ENCODE data around the gene TLR3.

TLR3 gene

DNA sequence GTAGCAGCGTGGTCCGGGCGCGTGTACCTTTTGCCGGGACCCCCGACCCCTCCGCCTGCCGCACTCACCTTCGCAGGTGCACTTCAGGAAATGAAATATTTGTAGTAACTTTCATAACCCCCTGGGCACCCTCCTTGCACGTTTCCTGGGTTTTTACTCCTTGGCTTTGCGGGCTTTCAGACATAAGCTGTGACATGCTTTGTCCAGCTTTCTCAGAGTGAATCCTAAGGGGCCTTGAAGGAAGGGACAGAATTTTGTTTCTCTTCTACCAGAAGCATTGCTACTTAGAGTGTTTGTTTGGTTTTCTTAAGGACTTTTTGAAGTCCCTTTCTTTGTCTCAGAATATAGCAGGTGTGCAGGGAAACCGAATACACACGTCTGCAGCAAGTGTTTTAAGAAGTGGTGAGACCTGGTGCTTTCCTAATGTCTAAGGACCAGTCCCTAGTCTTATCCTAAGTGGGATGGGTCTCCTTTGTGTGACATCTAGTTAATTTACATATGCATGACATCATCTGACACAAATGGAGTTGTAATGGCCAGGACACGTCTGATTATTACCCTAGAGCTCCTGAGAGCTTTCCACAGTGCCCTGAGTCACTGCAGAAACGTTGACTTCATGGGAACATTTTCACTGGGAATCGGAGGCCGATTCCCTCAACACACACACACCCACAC lies 36.8 kb downstream of the TLR3 start:
- TF ChIP-seq, protein P1, sequence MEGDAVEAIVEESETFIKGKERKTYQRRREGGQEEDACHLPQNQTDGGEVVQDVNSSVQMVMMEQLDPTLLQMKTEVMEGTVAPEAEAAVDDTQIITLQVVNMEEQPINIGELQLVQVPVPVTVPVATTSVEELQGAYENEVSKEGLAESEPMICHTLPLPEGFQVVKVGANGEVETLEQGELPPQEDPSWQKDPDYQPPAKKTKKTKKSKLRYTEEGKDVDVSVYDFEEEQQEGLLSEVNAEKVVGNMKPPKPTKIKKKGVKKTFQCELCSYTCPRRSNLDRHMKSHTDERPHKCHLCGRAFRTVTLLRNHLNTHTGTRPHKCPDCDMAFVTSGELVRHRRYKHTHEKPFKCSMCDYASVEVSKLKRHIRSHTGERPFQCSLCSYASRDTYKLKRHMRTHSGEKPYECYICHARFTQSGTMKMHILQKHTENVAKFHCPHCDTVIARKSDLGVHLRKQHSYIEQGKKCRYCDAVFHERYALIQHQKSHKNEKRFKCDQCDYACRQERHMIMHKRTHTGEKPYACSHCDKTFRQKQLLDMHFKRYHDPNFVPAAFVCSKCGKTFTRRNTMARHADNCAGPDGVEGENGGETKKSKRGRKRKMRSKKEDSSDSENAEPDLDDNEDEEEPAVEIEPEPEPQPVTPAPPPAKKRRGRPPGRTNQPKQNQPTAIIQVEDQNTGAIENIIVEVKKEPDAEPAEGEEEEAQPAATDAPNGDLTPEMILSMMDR (IDR thresholded peaks at IDR 0.05), result no peak
- Histone ChIP-seq H3K4me1 (peaks cover 0 to 18% (median 12%) of the 10 kb centered on the region in 4 donors), H3K9me3 (no peaks in the 10 kb centered on the region), H3K4me3 (peak overlapping the region; percentile 39 to 73), H3K27me3 (peaks cover 0 to 14% of the 10 kb centered on the region in 2 donors), H3K27ac (no peak overlapping the region), H3K36me3 (no peaks in the 10 kb centered on the region)
- intact Hi-C loops (cut with DNase I; ENCODE audit: low total_unique reads), result no loop called here
- DNase-seq, result no peak

DNA sequence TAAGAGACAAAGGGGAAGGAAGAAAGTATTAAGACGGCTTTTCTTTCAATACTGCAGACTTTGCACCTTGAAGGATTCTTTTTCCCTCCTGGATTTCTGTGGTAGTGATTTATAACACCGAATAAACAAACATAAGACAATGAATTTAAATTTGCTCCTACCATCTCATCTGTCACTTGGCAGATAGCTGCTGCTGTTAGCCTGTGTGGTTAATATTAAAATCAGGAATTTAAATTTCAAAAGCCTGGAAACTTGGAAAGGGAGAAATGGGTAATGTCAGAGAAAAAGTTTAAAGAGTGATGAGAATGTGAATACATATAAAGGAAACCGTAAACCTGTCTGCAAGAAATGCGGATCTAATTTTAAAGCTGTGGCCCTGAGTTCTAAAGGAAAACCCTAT lies 39.0 kb downstream of the TLR3 start:
- peaks cover 0 to 14% of the 10 kb centered on the region in 2 donors for H3K27me3 ChIP-seq
- TF ChIP-seq, protein P1 (IDR thresholded peaks at IDR 0.05), result no peak
- no peaks in the 10 kb centered on the region for H3K36me3 ChIP-seq
- no peak for DNase-seq
- intact Hi-C loops (cut with DNase I; ENCODE audit: low total_unique reads), result no loop called here
- no peaks in the 10 kb centered on the region for H3K9me3 ChIP-seq
- peaks cover 0 to 18% (median 12%) of the 10 kb centered on the region in 4 donors for H3K4me1 ChIP-seq
- H3K27ac ChIP-seq, result no peak overlapping the region
- no peak overlapping the region for H3K4me3 ChIP-seq

DNA sequence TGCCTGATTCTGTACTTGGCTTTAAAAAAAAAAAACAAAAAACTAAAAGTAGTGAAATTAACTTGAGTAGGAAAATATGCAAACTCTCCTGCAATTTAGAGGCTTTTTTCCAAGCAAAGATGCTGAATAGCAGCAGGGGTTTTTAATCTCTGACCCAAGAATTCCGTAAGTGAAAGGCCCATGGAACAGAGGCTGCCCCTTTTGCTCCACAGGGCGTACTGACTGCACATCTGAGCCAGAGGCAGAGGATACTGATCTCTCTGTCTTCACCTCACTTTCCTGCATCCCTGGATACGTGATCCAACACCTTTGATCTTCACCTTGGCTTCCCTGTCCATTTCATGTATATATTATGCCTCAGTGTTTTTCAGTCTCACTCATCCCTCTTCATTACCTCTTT lies 39.4 kb downstream of the TLR3 start:
- intact Hi-C loops (cut with DNase I; ENCODE audit: low total_unique reads), result no loop called here

DNA sequence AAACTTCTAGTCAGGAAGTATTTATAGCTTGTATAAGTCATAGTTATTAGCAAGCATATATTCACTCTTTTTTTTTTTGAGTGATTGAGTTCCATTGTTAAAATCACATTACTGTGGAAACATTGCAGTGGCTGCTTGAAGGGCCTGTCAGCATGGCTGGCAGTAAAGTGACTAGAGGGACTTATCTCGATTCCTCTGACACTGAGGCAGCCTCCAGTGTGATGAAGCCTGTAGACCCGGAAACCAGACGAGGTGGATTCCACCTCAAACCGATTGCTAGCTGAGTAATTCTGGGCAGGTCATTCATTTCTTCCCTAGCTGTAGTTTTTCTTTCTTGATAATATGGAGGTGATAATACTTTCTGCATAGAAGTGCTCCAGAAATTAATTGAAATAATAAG lies 40.3 kb downstream of the TLR3 start:
- peaks cover 0 to 17% (median 11%) of the 10 kb centered on the region in 4 donors for H3K4me1 ChIP-seq
- no peaks in the 10 kb centered on the region for H3K9me3 ChIP-seq
- intact Hi-C loops (cut with DNase I; ENCODE audit: low total_unique reads), result no loop called here
- TF ChIP-seq, protein P1 (IDR thresholded peaks at IDR 0.05), result no peak
- no peak for DNase-seq
- H3K27me3 ChIP-seq, result peaks cover 0 to 11% of the 10 kb centered on the region in 2 donors
- no peak overlapping the region for H3K27ac ChIP-seq
- no peaks in the 10 kb centered on the region for H3K36me3 ChIP-seq
- no peak overlapping the region for H3K4me3 ChIP-seq

More for the DNA sequence above, 39.4 kb downstream of the TLR3 start:
- Histone ChIP-seq H3K9me3 (no peaks in the 10 kb centered on the region), H3K27ac (no peak overlapping the region), H3K4me1 (peaks cover 0 to 18% (median 12%) of the 10 kb centered on the region in 4 donors), H3K4me3 (no peak overlapping the region), H3K36me3 (no peaks in the 10 kb centered on the region), H3K27me3 (peaks cover 0 to 14% of the 10 kb centered on the region in 2 donors)
- TF ChIP-seq, protein P1 (IDR thresholded peaks at IDR 0.05), result no peak
- DNase-seq, result no peak

DNA sequence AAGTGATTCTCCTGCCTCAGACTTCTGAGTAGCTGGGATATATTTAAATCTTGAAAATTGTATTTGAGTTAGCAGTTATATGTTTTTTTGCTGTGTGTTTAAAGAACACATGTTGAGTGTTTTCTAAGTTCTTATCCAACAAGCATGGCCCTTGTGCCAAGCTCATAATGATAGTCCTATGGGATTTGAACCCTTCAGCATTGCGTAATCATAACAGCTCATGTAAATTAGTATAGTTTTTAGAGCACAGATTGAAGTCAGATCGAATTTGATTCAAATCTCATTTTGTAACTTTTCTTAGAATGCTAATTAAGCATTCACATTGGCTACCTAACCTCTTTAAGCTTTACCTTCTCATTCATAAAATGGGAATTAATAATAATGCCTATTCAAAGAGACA lies 47.7 kb downstream of the TLR3 start:
- Histone ChIP-seq H3K27ac (no peak overlapping the region), H3K36me3 (no peaks in the 10 kb centered on the region), H3K4me1 (no peaks in the 10 kb centered on the region), H3K4me3 (no peak overlapping the region), H3K27me3 (peaks cover 0 to 4% of the 10 kb centered on the region in 2 donors), H3K9me3 (no peaks in the 10 kb centered on the region)
- TF ChIP-seq, protein P1 (IDR thresholded peaks at IDR 0.05), result no peak
- no peak for DNase-seq
- intact Hi-C loops (cut with DNase I; ENCODE audit: low total_unique reads), result no loop called here

All from tibial artery (tissue), 4 donors.